C4-2B (cell line): ENCODE data around the gene TNFRSF12A.

Source experiments
- CTCF ChIP-seq: fragments of 450-650 bp; conservative IDR thresholded peaks from 2 replicates; pipeline ENCODE4 v1.5.1; 2017; ENCODE audit warnings: mild to moderate bottlenecking
- ZFX ChIP-seq: fragments of 450-650 bp; IDR thresholded peaks from 2 replicates; pipeline ENCODE4 v1.6.1; 2017

GRCh38 chr16:2976673-2977072, 43.5 kb upstream of the TNFRSF12A start:
- TF ChIP-seq CTCF = no peak
- no peak for TF ChIP-seq ZFX
